H1 (cell line): ENCODE measurements around the gene CUL9. TPM values are rescaled to one million over a fixed set of nuclear protein-coding genes. Genes with fewer than 3 reads are reported as not detected.

ENCODE experiments used
- ATF2 ChIP-seq: IDR thresholded peaks from 2 replicates; pipeline ENCODE4 v1.6.1; 2012; ENCODE audit warnings: low read length, inconsistent platforms
- CBX5 ChIP-seq: fragments of 300-800, 300-1000 bp; sonication (generic); IDR thresholded peaks from 2 replicates; pipeline ENCODE4 v1.7.1; 2016; ENCODE audit warnings: antibody characterized with exemption, low read length, low read depth
- EZH2 ChIP-seq: fragments of 200-600 bp; sonication (generic); IDR thresholded peaks from 2 replicates; pipeline ENCODE4 v1.7.1; 2012; ENCODE audit warnings: low read depth, mild to moderate bottlenecking, moderate library complexity, low read length, inconsistent platforms; ENCODE audit not compliant: severe bottlenecking
- FOSL1 ChIP-seq: IDR thresholded peaks from 2 replicates; pipeline ENCODE4 v1.6.1; 2011; ENCODE audit warnings: mild to moderate bottlenecking, low read depth, low read length, moderate library complexity; ENCODE audit not compliant: insufficient read depth
- GABPA ChIP-seq: IDR thresholded peaks from 2 replicates; pipeline ENCODE4 v1.6.1; 2011; ENCODE audit warnings: mild to moderate bottlenecking, low read length, moderate library complexity, borderline replicate concordance; ENCODE audit not compliant: insufficient read depth
- HDAC2 ChIP-seq, 2 experiments: fragments of 300-600 bp in 1 of 2; sonication (generic) in 1 of 2; IDR thresholded peaks; 2 replicates each; pipeline ENCODE4 v1.6.1; 2011 to 2012; ENCODE audit warnings: low read depth in 2 of 2, low read length in 2 of 2, mild to moderate bottlenecking in 2 of 2, moderate library complexity in 2 of 2, borderline replicate concordance in 1 of 2, inconsistent platforms in 1 of 2
- HDAC6 ChIP-seq: IDR thresholded peaks from one replicate; pipeline ENCODE4 v1.7.1; 2012; ENCODE audit warnings: low read depth, mild to moderate bottlenecking, inconsistent platforms, low read length, moderate library complexity
- KDM1A ChIP-seq: fragments of 200-600, 300-600 bp; sonication (generic); IDR thresholded peaks from 2 replicates; pipeline ENCODE4 v1.7.1; 2016; ENCODE audit warnings: mild to moderate bottlenecking, low read length, borderline replicate concordance
- NANOG ChIP-seq: IDR thresholded peaks from 2 replicates; pipeline ENCODE4 v1.6.1; 2011; ENCODE audit warnings: low read length, low read depth, mild to moderate bottlenecking, inconsistent platforms; ENCODE audit not compliant: insufficient read depth, poor library complexity, severe bottlenecking
- NRF1 ChIP-seq: IDR thresholded peaks from 2 replicates; pipeline ENCODE4 v1.6.1; 2011; ENCODE audit warnings: mild to moderate bottlenecking, low read depth, low read length, improper control_type of control experiment
- PHF8 ChIP-seq: fragments of 200-600 bp; sonication (generic); conservative IDR thresholded peaks from 2 replicates; pipeline ENCODE4 v1.7.1; 2012; ENCODE audit warnings: low read depth, mild to moderate bottlenecking, inconsistent platforms, low read length, moderate library complexity
- SIX5 ChIP-seq: IDR thresholded peaks from 2 replicates; pipeline ENCODE4 v1.6.1; 2011; ENCODE audit warnings: mild to moderate bottlenecking, low read depth, low read length
- TCF12 ChIP-seq: IDR thresholded peaks from 2 replicates; pipeline ENCODE4 v1.6.1; 2011; ENCODE audit warnings: low read depth, mild to moderate bottlenecking, low read length
- polyA plus RNA-seq, 7 experiments: library from polyadenylated mRNA; depleted of rRNA in 3 of 7; stranded (reverse) in 5 of 7; unstranded in 2 of 7; fragments of >200 nt in 5 of 7; fragments of 200-250 nt in 2 of 7; gene quantifications; 1 replicate in 5 of 7; 2 replicates in 1 of 7; 4 replicates in 1 of 7; pipeline versions ENCODE4 v1.2.1 to v1.2.3, GENCODE V29; 2011 to 2013; ENCODE audit warnings: missing spikeins in 2 of 7, mixed read lengths in 2 of 7
- total RNA-seq: library from RNA; stranded (reverse); fragmentation: NEBNext Ultra II Directional; extraction: Animal tissue kit (Norgen Biotek cat#: 25700); gene quantifications from 2 replicates; pipeline ENCODE4 v1.2.1, GENCODE V29; 2021

The CUL9 gene
- total and polyA plus RNA-seq, 2 of the 8 experiments (the other 6 are each of a cell fraction or from before 2014, with no cell fraction given): 7.7 to 9.8 TPM

DNA sequence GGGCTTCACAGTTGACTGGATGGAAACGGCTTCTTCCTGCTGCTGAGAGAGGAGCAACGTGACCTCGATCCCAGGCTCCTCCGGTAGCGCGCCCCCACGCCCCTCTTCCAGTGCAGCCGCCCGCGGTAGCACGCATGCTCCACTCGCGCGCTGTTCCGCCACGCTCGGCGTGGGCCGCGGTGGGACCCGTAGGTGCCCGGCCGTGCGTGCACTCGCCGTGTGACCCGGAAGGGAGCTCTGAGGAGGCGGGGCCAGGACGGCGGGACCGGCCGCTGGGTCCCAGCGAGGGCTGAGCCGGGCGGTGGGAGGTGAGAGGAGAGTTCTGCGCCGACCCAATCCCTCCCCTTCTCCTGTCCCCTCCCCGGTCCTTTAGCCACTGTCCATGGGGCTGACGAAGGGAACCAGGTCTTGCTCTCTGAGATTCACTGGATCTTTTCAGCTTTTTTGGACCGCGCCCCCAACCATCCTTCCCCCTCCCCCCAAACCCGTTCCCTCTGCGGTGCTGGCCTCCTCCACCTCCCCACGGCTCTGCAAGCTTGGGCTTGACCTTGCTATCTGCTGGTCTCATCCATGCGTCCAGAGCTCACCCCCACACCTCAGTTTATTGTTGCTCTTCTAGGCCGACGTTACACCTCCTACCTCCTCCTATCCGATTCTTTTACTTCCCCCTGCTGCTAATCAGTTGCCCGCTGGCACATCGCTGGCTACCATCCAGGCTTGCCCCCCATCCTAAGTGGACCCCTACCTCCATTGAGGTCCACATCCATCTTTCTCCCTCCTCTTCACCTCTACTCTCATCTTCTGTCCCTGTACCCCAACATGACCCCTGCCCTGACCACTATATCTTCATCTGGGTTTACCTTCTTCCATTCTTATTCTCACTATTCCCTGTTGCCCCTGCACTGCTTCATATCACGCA lies at the start of gene CUL9 (continued):
- 0 out of 2 replicates have a peak, but pooled peaks have one; percentile 10 for TF ChIP-seq KDM1A
- no peak for TF ChIP-seq NRF1
- TF ChIP-seq TCF12: no peak
- no peak for TF ChIP-seq HDAC6
- TF ChIP-seq FOSL1: no peak
- no peak for TF ChIP-seq EZH2
- no peak for TF ChIP-seq SIX5
- peak; percentile 60 for TF ChIP-seq PHF8
- peak; percentile 82 to 89; a peak in 2 of 4 replicates for TF ChIP-seq HDAC2 (IDR thresholded peaks at IDR 0.05; ENCODE audit: borderline replicate concordance in 1 of 2, low read depth in 2 of 2, low read length in 2 of 2)
- TF ChIP-seq CBX5: no peak
- no peak for TF ChIP-seq ATF2
- no peak for TF ChIP-seq GABPA
- no peak for TF ChIP-seq NANOG
